A673 (cell line): ENCODE results near the gene GPR149.

Experiments used
- EZH2 ChIP-seq: fragments of 200-600 bp; sonication (generic); IDR thresholded peaks from 2 replicates; pipeline ENCODE4 v1.6.1; 2017; ENCODE audit warnings: borderline replicate concordance, low read depth, mild to moderate bottlenecking, mixed read lengths, antibody characterized with exemption, low read length; ENCODE audit not compliant: poor library complexity, severe bottlenecking
- TF ChIP-seq, protein P1 (sequence below): fragments of 300-800, 200-600 bp; sonication (generic); conservative IDR thresholded peaks from 2 replicates; pipeline ENCODE4 v1.5.1; 2017; ENCODE audit warnings: low read depth, mild to moderate bottlenecking, antibody characterized with exemption, low read length, moderate library complexity, mixed read lengths

DNA sequence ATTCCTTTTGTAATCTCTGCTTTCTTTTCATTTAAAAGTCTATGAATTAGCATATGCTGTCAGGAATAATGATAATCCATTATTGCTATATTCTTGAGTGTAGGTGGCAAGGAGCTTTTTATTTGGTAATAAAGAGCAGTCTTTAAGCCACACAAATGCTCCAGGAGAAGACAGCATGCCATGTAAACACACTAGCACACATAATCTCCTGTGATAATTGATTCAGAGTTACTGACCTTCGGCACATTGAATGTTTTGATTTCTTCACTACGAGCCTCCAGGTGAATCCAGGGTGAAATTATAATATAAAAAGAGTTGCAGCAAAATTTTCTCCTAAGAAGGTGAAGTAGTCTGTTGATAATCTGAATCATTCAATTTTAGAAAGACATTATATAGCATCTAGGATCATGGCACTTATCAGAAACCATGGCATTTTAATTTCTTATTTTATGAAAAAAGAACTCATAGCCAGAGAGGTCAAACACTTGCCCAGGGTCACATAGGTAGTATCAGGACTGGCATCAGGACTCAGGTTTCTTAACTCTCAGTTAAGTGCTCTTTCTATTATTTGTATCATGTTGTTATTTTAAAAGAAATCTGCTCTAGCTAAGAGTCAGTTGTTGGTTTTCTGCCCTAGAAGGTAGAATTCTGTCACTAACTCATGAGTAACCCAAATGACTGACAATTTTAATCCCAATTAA lies 84.4 kb downstream of the GPR149 start:
- TF ChIP-seq, protein P1, sequence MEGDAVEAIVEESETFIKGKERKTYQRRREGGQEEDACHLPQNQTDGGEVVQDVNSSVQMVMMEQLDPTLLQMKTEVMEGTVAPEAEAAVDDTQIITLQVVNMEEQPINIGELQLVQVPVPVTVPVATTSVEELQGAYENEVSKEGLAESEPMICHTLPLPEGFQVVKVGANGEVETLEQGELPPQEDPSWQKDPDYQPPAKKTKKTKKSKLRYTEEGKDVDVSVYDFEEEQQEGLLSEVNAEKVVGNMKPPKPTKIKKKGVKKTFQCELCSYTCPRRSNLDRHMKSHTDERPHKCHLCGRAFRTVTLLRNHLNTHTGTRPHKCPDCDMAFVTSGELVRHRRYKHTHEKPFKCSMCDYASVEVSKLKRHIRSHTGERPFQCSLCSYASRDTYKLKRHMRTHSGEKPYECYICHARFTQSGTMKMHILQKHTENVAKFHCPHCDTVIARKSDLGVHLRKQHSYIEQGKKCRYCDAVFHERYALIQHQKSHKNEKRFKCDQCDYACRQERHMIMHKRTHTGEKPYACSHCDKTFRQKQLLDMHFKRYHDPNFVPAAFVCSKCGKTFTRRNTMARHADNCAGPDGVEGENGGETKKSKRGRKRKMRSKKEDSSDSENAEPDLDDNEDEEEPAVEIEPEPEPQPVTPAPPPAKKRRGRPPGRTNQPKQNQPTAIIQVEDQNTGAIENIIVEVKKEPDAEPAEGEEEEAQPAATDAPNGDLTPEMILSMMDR = no peak
- no peak for TF ChIP-seq EZH2
